C4-2B (cell line): ENCODE measurements around the gene ITGAV.
A peak's percentile ranks its signal among the peaks of the same experiment; 100 is the strongest.

ENCODE experiments used
- H3K27ac ChIP-seq: fragments of 450-650 bp; 2 replicates; pipeline ENCODE4 v1.5.1; 2017
- ZFX ChIP-seq: fragments of 450-650 bp; IDR thresholded peaks from 2 replicates; pipeline ENCODE4 v1.6.1; 2017
- TF ChIP-seq, protein P1 (sequence below): fragments of 450-650 bp; conservative IDR thresholded peaks from 2 replicates; pipeline ENCODE4 v1.5.1; 2017; ENCODE audit warnings: mild to moderate bottlenecking

The ITGAV gene

DNA sequence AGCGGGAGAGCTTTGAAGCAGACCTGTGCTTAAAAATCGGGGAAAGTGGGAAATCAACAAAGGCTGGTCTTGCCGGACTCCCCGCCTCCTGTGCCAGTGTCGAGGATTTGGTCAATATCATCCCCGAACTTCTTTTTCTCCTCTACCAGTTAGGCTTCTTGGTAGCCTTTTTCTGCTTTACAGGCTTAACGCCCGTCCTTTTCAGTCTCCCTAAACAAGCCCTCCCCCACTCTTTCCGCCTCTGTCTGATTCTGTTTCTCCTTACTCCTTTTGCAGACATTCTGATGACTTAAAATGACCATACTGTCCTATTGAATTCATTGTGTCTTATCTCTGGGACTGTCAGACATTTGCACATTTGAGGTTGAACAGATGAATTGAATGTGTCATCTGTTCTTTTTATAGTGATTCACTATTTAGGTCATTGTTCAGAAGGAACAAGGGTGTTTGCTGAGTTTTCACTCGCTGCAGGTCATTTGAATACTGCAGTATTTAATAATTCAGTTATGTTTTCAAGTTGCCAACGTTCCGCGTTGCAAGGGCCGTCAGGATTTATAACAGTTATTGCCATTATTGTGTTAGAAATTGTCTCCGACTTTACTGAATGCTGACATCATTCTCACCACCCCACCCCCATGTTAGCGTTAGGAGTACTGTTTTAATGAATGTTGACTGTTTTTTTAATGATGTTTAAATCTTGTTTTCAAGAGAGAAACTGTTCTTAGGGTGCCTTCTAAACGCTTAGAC lies 1.1 kb downstream of the ITGAV start:
- H3K27ac ChIP-seq = peak overlapping the region; percentile 98
- TF ChIP-seq ZFX = no peak
- TF ChIP-seq, protein P1, sequence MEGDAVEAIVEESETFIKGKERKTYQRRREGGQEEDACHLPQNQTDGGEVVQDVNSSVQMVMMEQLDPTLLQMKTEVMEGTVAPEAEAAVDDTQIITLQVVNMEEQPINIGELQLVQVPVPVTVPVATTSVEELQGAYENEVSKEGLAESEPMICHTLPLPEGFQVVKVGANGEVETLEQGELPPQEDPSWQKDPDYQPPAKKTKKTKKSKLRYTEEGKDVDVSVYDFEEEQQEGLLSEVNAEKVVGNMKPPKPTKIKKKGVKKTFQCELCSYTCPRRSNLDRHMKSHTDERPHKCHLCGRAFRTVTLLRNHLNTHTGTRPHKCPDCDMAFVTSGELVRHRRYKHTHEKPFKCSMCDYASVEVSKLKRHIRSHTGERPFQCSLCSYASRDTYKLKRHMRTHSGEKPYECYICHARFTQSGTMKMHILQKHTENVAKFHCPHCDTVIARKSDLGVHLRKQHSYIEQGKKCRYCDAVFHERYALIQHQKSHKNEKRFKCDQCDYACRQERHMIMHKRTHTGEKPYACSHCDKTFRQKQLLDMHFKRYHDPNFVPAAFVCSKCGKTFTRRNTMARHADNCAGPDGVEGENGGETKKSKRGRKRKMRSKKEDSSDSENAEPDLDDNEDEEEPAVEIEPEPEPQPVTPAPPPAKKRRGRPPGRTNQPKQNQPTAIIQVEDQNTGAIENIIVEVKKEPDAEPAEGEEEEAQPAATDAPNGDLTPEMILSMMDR = no peak

- TF ChIP-seq, protein P1 = no peak
- no peak for TF ChIP-seq ZFX
- no peak overlapping the region for H3K27ac ChIP-seq
Measured at GRCh38 chr2:186591506-186591890, 1.6 kb downstream of the ITGAV start.

DNA sequence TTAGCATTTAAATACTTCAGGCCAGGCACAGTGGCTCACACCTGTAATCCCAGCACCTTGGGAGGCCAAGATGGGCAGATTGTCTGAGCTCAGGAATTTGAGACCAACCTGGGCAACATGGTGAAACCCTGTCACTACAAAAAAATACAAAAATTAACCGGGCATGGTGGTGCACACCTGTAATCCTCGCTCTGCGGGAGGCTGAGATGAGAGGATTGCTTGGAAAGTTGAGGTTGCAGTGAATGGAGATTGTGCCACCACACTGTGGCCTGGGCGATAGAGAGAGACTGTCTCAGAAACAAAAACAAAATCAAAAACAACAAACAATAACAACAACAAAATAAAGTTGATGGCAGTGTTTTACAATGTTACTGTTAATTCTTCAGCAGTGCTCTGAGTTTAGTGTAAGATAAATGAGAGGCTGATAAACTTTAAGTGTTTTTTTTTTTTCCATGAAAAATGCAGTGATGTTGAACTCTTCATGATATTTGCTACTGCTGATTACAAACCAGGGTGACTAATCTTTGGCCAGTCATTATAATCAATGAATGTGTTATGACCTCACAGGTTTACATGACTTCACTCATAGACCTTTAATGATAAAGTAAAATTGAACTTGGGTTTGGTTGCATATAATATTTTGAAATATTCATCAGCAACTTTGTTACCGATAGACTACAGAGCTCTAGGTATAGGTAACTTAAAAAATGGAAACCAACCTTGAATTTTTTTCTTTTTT lies 2.5 kb downstream of the ITGAV start:
- TF ChIP-seq, protein P1 = no peak
- TF ChIP-seq ZFX = no peak
- no peak overlapping the region for H3K27ac ChIP-seq

DNA sequence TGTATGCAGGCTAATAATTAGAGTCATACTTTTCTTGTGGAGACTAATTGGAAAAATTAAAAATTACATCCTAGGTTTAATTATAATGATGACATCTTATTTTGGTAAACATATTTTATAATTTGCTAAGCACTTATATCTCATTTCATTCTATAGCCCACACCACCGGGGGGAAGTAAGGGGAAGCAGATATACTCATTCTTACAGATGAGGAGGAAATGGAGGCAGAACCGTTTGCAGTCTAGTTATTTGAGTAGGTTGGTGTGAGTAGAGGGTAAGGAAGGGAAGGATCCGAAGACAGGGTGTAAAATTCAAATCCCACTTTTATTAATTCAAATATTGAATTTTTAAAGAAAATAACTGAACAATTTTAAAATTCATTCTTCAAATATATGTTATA lies 3.7 kb downstream of the ITGAV start:
- TF ChIP-seq, protein P1 = no peak
- TF ChIP-seq ZFX = no peak
- H3K27ac ChIP-seq = no peak overlapping the region

- TF ChIP-seq, protein P1 = no peak
- TF ChIP-seq ZFX = no peak
- H3K27ac ChIP-seq = no peak overlapping the region
Measured at GRCh38 chr2:186594001-186594722, 4.3 kb downstream of the ITGAV start.

DNA sequence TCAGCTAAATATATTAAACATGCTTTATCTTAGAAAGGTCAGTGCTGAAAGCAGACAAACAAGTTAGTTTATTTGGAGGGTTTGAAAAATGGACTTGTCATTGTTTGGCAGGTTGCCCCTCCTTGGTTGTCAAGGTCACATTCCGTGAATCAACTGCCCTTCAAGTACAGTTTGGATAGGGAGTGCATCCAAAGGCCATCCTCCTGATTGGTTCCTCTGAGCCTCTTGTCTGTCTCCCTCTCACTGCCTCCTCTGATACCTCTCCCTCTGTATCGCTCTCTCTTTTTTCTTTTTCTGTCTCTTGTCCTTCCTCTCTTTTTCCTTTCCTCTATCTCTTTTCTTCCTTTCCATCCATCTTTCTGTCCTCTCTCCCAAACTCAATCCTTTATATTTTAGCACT lies 5.4 kb downstream of the ITGAV start:
- H3K27ac ChIP-seq = no peak overlapping the region
- TF ChIP-seq ZFX = no peak
- TF ChIP-seq, protein P1 = no peak

- TF ChIP-seq ZFX = no peak
- TF ChIP-seq, protein P1 = no peak
- no peak overlapping the region for H3K27ac ChIP-seq
Measured at GRCh38 chr2:186599186-186599778, 9.4 kb downstream of the ITGAV start.
